Common myeloid progenitor, CD34-positive (primary cell): ENCODE data around the gene APOBEC3B.
A peak's percentile ranks its signal among the peaks of the same experiment; 100 is the strongest.
"Not testable (repeated sequence)": the region's sequence is repeated elsewhere in the genome, so short reads cannot be mapped to it uniquely, and the experiment has no call there.

Experiments used
- CTCF ChIA-PET: fragments of 350-600 bp; sonication (Branson Sonifier 250); formaldehyde crosslinking; loops from one replicate; lab custom pipeline; 2021; ENCODE audit warnings: antibody characterized with exemption; lab: Charles Lee
- POLR2A ChIA-PET: fragments of 350-600 bp; sonication (Branson Sonifier 250); formaldehyde crosslinking; loops from one replicate; lab custom pipeline; 2021; ENCODE audit warnings: antibody characterized with exemption; lab: Charles Lee
- DNase-seq, 3 donors: peaks; one replicate each; pipeline versions ENCODE4 v3.0.0 to v3.0.0-alpha.2; 2013
- H3K27ac ChIP-seq, 2 experiments: 1 replicate in 1 of 2; 2 replicates in 1 of 2; pipeline ENCODE4 v1.7.0; 2013; ENCODE audit warnings: inconsistent platforms in 2 of 2, low read length in 2 of 2, mild to moderate bottlenecking in 2 of 2, low read depth in 1 of 2, moderate library complexity in 1 of 2; ENCODE audit not compliant: severe bottlenecking in 2 of 2, insufficient read depth in 1 of 2, poor library complexity in 1 of 2
- H3K27me3 ChIP-seq, 5 experiments: replicated peaks in 2 of 5; 1 replicate in 3 of 5; 2 replicates in 2 of 5; pipeline versions ENCODE4 v1.6.1 to v1.7.0; 2013; ENCODE audit warnings: low read length in 4 of 5, mild to moderate bottlenecking in 2 of 5, moderate library complexity in 2 of 5, inconsistent platforms in 1 of 5; ENCODE audit not compliant: insufficient read depth in 5 of 5, control insufficient read depth in 4 of 5
- H3K36me3 ChIP-seq, 4 experiments: 1 replicate in 2 of 4; 2 replicates in 2 of 4; pipeline versions ENCODE4 v1.6.1 to v1.7.0; 2013; ENCODE audit warnings: low read length in 3 of 4, control low read depth in 1 of 4, mild to moderate bottlenecking in 1 of 4; ENCODE audit not compliant: control insufficient read depth in 4 of 4, insufficient read depth in 4 of 4
- H3K4me1 ChIP-seq, 4 experiments: 1 replicate in 3 of 4; 2 replicates in 1 of 4; pipeline versions ENCODE4 v1.6.1 to v1.7.1; 2013; ENCODE audit warnings: low read length in 3 of 4, mild to moderate bottlenecking in 3 of 4, control low read depth in 1 of 4, inconsistent platforms in 1 of 4, moderate library complexity in 1 of 4; ENCODE audit not compliant: control insufficient read depth in 4 of 4, insufficient read depth in 4 of 4; ENCODE audit errors: control extremely low read depth in 1 of 4
- H3K4me3 ChIP-seq, 7 experiments: 1 replicate in 4 of 7; 2 replicates in 3 of 7; pipeline versions ENCODE4 v1.5.1 to v1.7.0; 2013; ENCODE audit warnings: mild to moderate bottlenecking in 7 of 7, low read length in 6 of 7, moderate library complexity in 6 of 7, inconsistent platforms in 2 of 7, low read depth in 2 of 7, control low read depth in 1 of 7; ENCODE audit not compliant: insufficient read depth in 4 of 7, control insufficient read depth in 1 of 7; ENCODE audit errors: extremely low read depth in 1 of 7
- H3K9me3 ChIP-seq, 5 experiments: 1 replicate in 4 of 5; 2 replicates in 1 of 5; pipeline versions ENCODE4 v1.6.1 to v1.7.1; 2013; ENCODE audit warnings: low read length in 4 of 5, mild to moderate bottlenecking in 2 of 5, inconsistent platforms in 1 of 5, low read depth in 1 of 5, moderate library complexity in 1 of 5; ENCODE audit not compliant: control insufficient read depth in 4 of 5, insufficient read depth in 2 of 5; ENCODE audit errors: control extremely low read depth in 1 of 5
- WGBS: methylation state at CpG from one replicate; pipeline ENCODE4 v1.1.5; 2013; ENCODE audit not compliant: insufficient coverage; 5-methylcytosine and 5-hydroxymethylcytosine counted together

Gene APOBEC3B

GRCh38 chr22:39007177-39007576 lies 25.0 kb downstream of the APOBEC3B start:
- POLR2A ChIA-PET: no interaction called here

GRCh38 chr22:39008271-39008850 lies 26.2 kb downstream of the APOBEC3B start:
- H3K27ac ChIP-seq, H3K36me3 ChIP-seq, POLR2A ChIA-PET, H3K27me3 ChIP-seq, H3K9me3 ChIP-seq, H3K4me3 ChIP-seq: not testable (repeated sequence)
- DNase-seq: peak in 2 of 3 donors; percentile 56 to 67
- 95% methylated on average over 6 of the region's 8 CpGs for WGBS
- H3K4me1 ChIP-seq: peaks cover 0 to 11% (median 7%) of the 10 kb centered on the region in 4 experiments
- CTCF ChIA-PET: interaction anchor here (0.7 to 1.4 kb wide), 7 partner anchors 12 to 308 kb away, joined by 3 to 5 read pairs (median 3); partner anchors contain the start of gene APOBEC3D

More at GRCh38 chr22:39007177-39007576, 25.0 kb downstream of the APOBEC3B start:
- no peak overlapping the region for H3K4me3 ChIP-seq
- no peaks in the 10 kb centered on the region for H3K27me3 ChIP-seq
- no peaks in the 10 kb centered on the region for H3K9me3 ChIP-seq
- H3K4me1 ChIP-seq: peaks cover 0 to 8% (median 5%) of the 10 kb centered on the region in 4 experiments
- H3K27ac ChIP-seq: no peak overlapping the region
- WGBS: no CpG with 5 or more reads among the region's 5 CpGs
- DNase-seq: no peak
- CTCF ChIA-PET: interaction anchor here (0.7 to 5.2 kb wide), 10 partner anchors 25 to 277 kb away, joined by 3 to 40 read pairs (median 4); partner anchors contain the start of genes APOBEC3B and CBX6
- no peaks in the 10 kb centered on the region for H3K36me3 ChIP-seq

DNA sequence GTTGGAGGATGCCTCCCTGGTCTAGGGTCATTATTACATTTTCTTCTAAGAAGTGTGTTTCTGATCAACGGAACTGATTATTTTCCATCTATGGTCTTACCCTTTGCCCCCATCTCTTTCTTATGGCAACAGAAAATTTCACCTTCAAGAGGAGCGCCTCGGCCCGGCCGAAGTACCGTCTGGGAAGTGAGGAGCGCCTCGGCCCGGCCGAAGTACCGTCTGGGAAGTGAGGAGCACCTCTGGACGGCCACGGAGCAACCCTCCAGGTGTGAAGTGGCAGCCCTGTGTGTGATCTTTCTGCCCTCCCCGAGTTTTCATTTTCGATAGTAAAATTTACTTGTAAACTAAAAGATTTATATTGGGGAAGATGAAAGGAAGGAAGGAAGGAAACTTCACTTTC lies 28.8 kb downstream of the APOBEC3B start:
- DNase-seq: no peak
- Histone ChIP-seq H3K4me3 (no peak overlapping the region), H3K36me3 (no peaks in the 10 kb centered on the region), H3K4me1 (peaks cover 0 to 28% (median 17%) of the 10 kb centered on the region in 4 experiments), H3K27me3 (no peaks in the 10 kb centered on the region), H3K27ac (no peak overlapping the region), H3K9me3 (no peaks in the 10 kb centered on the region)
- 91% methylated on average over 12 of the region's 15 CpGs for WGBS
- ChIA-PET CTCF (no interaction called here), POLR2A (no interaction called here)

DNA sequence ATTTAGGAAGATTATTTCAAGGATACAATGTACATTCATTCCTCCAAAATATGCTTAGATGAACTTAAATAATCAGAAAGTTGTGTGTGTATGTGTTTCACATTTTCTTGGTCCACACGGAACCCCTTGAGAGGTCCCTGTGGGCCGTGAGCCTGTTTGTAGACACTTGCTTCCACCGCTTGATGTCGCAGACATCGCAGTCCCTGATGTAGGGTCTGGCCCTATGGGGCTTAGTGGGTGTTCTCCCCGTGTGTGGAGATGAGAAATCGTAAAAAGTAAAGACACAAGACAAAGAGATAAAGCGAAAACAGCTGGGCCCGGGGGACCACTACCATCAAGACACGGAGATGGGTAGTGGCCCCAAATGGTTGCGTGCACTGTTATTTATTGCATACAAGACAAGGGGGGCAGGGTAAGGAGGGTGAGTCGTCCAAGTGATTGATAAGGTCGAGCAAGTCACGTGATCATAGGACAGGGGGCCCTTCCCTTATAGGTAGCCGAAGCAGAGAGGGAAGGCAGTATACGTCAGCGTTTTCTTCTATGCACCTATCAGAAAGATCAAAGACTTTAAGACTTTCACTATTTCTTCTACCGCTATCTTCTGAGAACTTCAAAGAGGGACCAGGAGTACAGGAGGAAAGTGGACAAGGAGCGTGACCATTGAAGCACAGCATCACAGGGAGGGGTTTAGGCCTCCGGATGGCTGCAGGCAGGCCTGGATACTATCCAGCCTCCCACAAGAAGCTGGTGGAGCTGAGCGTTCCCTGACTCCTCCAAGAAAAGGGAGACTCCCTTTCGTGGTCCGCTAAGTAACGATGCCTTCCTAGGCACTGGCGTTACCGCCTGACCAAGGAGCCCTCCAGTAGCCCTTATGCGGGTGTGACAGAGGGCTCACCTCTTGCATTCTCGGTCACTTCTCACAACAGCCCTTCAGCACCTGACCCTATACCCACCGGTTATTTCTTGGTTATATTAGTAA lies 30.7 kb downstream of the APOBEC3B start:
- H3K27me3 ChIP-seq: no peaks in the 10 kb centered on the region
- peak overlapping the region in 1 of 2 experiments; percentile 84 for H3K27ac ChIP-seq
- ChIA-PET CTCF (interaction anchor here (0.8 to 2.1 kb wide), 5 partner anchors 8 to 108 kb away, joined by 3 to 8 read pairs (median 3); no protein-coding TSS in a partner anchor), POLR2A (interaction anchor here (0.6 kb wide), 1 partner anchor 1042 kb away, joined by 3 read pairs; no protein-coding TSS in a partner anchor)
- peaks cover 0 to 28% (median 17%) of the 10 kb centered on the region in 4 experiments for H3K4me1 ChIP-seq
- H3K9me3 ChIP-seq: no peaks in the 10 kb centered on the region
- peaks cover 0 to 3% (median 1%) of the 10 kb centered on the region in 4 experiments for H3K36me3 ChIP-seq
- peak overlapping the region in 2 of 7 experiments; percentile 74 to 78 for H3K4me3 ChIP-seq
- 96% methylated on average over 21 of the region's 29 CpGs for WGBS
- no peak for DNase-seq

GRCh38 chr22:39013561-39013941 lies 31.4 kb downstream of the APOBEC3B start:
- ChIA-PET POLR2A (interaction anchor here (0.6 kb wide), 1 partner anchor 1041 kb away, joined by 3 read pairs; no protein-coding TSS in a partner anchor), CTCF (interaction anchor here (0.8 to 2.1 kb wide), 5 partner anchors 9 to 107 kb away, joined by 3 to 8 read pairs (median 3); no protein-coding TSS in a partner anchor)
- WGBS: no CpG with 5 or more reads among the region's 6 CpGs
- H3K9me3 ChIP-seq, H3K36me3 ChIP-seq, H3K27me3 ChIP-seq: not testable (repeated sequence)
- peak in 2 of 3 donors; percentile 24 to 36 for DNase-seq
- Histone ChIP-seq H3K4me1 (peaks cover 0 to 28% (median 17%) of the 10 kb centered on the region in 4 experiments), H3K4me3 (peak overlapping the region; percentile 16 to 85 (median 68)), H3K27ac (peak overlapping the region; percentile 46 to 84)

DNA sequence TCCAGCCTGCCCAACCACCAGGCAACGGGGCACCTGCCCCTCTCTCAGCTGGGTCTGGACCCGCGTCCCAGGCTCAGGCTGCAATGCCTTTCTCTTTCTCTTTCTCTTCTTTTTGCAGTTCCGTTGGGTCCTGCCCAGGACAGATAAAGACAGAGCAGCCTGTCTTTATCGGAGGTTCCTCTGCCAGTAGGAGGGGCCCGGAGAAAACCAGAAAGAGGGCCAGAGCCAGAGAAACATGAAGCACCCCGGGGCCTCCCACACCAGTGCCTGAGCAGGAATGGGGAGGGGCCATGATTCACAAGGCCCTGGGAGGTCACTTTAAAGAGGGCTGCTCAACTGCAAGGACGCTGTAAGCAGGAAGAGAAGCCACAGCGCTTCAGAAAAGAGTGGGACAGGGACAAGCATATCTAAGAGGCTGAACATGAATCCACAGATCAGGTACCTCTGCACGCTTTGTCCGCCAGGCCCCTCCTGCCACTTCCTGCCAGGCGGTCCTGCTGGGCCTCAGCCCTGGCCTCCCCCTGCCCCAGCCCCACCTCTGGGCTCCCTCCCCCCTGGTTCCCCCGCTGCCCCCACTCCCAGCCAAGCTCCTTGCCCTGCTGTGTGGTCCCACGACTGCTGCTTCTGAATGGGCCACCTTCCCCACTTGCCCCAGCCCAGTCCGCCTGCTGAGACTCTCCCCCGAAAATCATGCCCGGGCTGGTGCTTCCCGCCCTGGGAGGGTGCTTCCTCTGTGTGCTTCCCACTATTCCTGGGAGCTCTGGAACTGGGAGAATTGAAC lies 32.0 kb downstream of the APOBEC3B start, which contains the start of gene APOBEC3C:
Gene APOBEC3C (plus strand): TSS at position 316 of the 781 bp plus-strand sequence. CDS start 106 bp downstream, at position 422.
- peak; percentile 77 to 88 (median 80) for DNase-seq
- Histone ChIP-seq H3K9me3 (no peaks in the 10 kb centered on the region), H3K4me1 (peaks cover 0 to 28% (median 17%) of the 10 kb centered on the region in 4 experiments), H3K27me3 (no peaks in the 10 kb centered on the region), H3K4me3 (peak within 1 kb of the TSS; percentile 16 to 85 (median 68)), H3K36me3 (peaks cover 0 to 12% (median 2%) of the 10 kb centered on the region in 4 experiments), H3K27ac (peak within 1 kb of the TSS; percentile 46 to 84)
- WGBS: 1% methylated on average over 12 of the region's 18 CpGs
- POLR2A ChIA-PET: no interaction called here
- CTCF ChIA-PET: interaction anchor here (1.0 to 2.1 kb wide), 4 partner anchors 9 to 96 kb away, joined by 3 to 8 read pairs (median 4); no protein-coding TSS in a partner anchor
